K562 (cell line): ENCODE results near the gene SEC31A. TPM values are rescaled to one million over a fixed set of nuclear protein-coding genes. Genes with fewer than 3 reads are reported as not detected.

Experiments
- CHAMP1 ChIP-seq: fragments of 450-650 bp; IDR thresholded peaks from 2 replicates; pipeline ENCODE4 v1.6.1; 2016; ENCODE audit warnings: mild to moderate bottlenecking
- FOXJ2 ChIP-seq: fragments of 200-800 bp; sonication (Bioruptor generic); IDR thresholded peaks from 2 replicates; pipeline ENCODE4 v1.6.1; 2016; ENCODE audit warnings: missing genetic modification characterization, missing compliant biosample characterization
- GATAD2A ChIP-seq: fragments of 450-650 bp; IDR thresholded peaks from 2 replicates; pipeline ENCODE4 v1.6.1; 2017
- HLTF ChIP-seq: fragments of 450-650 bp; IDR thresholded peaks from 2 replicates; pipeline ENCODE4 v1.6.1; 2016
- KAT8 ChIP-seq: fragments of 450-650 bp; IDR thresholded peaks from 2 replicates; pipeline ENCODE4 v1.6.1; 2016; ENCODE audit warnings: low read depth, mild to moderate bottlenecking
- MIER1 ChIP-seq: fragments of 450-650 bp; IDR thresholded peaks from 2 replicates; pipeline ENCODE4 v1.6.1; 2016; ENCODE audit warnings: antibody characterized with exemption, mild to moderate bottlenecking, low read depth
- NCOA4 ChIP-seq: fragments of 450-650 bp; IDR thresholded peaks from 2 replicates; pipeline ENCODE4 v1.6.1; 2018; ENCODE audit warnings: mild to moderate bottlenecking; ENCODE audit not compliant: partially characterized antibody
- NKRF ChIP-seq: fragments of 450-650 bp; IDR thresholded peaks from 2 replicates; pipeline ENCODE4 v1.6.1; 2016; ENCODE audit warnings: borderline replicate concordance
- SIN3A ChIP-seq, 2 experiments: fragments of 150-350 bp in 1 of 2; IDR thresholded peaks; 2 replicates each; pipeline ENCODE4 v1.6.1; 2011 to 2016; ENCODE audit warnings: borderline replicate concordance in 2 of 2, low read depth in 2 of 2, low read length in 2 of 2, mild to moderate bottlenecking in 2 of 2, moderate library complexity in 2 of 2; ENCODE audit not compliant: control insufficient read depth in 1 of 2
- SNIP1 ChIP-seq: fragments of 450-650 bp; IDR thresholded peaks from 2 replicates; pipeline ENCODE4 v1.7.1; 2017; ENCODE audit warnings: low read depth, mild to moderate bottlenecking
- ZNF12 ChIP-seq: sonication (generic); formaldehyde crosslinking; IDR thresholded peaks from 2 replicates; pipeline ENCODE4 v1.4.0; 2020; ENCODE audit warnings: mild to moderate bottlenecking, missing genetic modification reagents
- ZNF431 ChIP-seq: sonication (generic); formaldehyde crosslinking; IDR thresholded peaks from 2 replicates; pipeline ENCODE4 v1.8.0; 2022; ENCODE audit warnings: mild to moderate bottlenecking, missing genetic modification reagents
- ZNF592 ChIP-seq: fragments of 450-650 bp; IDR thresholded peaks from 2 replicates; pipeline ENCODE4 v1.6.1; 2017; ENCODE audit warnings: antibody characterized with exemption, mild to moderate bottlenecking
- polyA plus RNA-seq, 8 experiments: library from polyadenylated mRNA; depleted of rRNA in 4 of 8; stranded (reverse) in 5 of 8; unstranded in 3 of 8; fragments of >200 nt; fragmentation: Nextera tagmentation in 2 of 8; fragmentation: Illumina TruSeq in 1 of 8; extraction: Ambion mirVana in 2 of 8; extraction: Trizol in 1 of 8; gene quantifications; 2 replicates each; pipeline versions ENCODE4 v1.2.1 to v1.2.3, GENCODE V29; 2011 to 2014; ENCODE audit warnings: inconsistent platforms in 1 of 8, missing spikeins in 1 of 8
- total RNA-seq, 7 experiments: library from RNA; depleted of rRNA in 6 of 7; stranded (reverse); fragments of >200 nt in 6 of 7; fragmentation: Illumina TruSeq in 2 of 7; extraction: Trizol in 2 of 7; gene quantifications; 2 replicates each; pipeline versions ENCODE4 v1.2.1 to v1.2.3, GENCODE V29; 2011 to 2021; ENCODE audit warnings: low replicate concordance in 1 of 7
- TF ChIP-seq, protein P1 (sequence below): sonication (generic); formaldehyde crosslinking; IDR thresholded peaks from 2 replicates; pipeline ENCODE4 v1.8.1; 2023; ENCODE audit warnings: mild to moderate bottlenecking, missing genetic modification reagents
- TF ChIP-seq, protein P2 (sequence below), 2 experiments: fragments of 450-650 bp in 1 of 2; sonication (generic) in 1 of 2; formaldehyde crosslinking in 1 of 2; IDR thresholded peaks in 1 of 2; conservative IDR thresholded peaks in 1 of 2; 2 replicates each; pipeline versions ENCODE4 v1.6.1 to v1.8.1; 2016 to 2023; ENCODE audit warnings: mild to moderate bottlenecking in 2 of 2, moderate library complexity in 2 of 2, inconsistent platforms in 1 of 2, missing genetic modification reagents in 1 of 2

SEC31A gene
- total and polyA plus RNA-seq, 9 of the 15 experiments (the other 6 are each of a cell fraction or from before 2014, with no cell fraction given): 78.9 to 241 (median 173) TPM

GRCh38 chr4:82900066-82900410, 9.1 kb upstream of the SEC31A start (continued):
- TF ChIP-seq NKRF (peak; percentile 86; the same call in 1 of the 2 replicates), SNIP1 (peak; percentile 31; the same call in 1 of the 2 replicates), SIN3A (IDR thresholded peaks at IDR 0.05; ENCODE audit: borderline replicate concordance in 2 of 2, control insufficient read depth in 1 of 2, low read depth in 2 of 2, low read length in 2 of 2) (peak; percentile 57 to 65; a peak in 3 of 4 replicates), GATAD2A (0 out of 2 replicates have a peak, but pooled peaks have one; percentile 36), MIER1 (peak; percentile 32; the same call in 1 of the 2 replicates), NCOA4 (peak; percentile 79), FOXJ2 (tag) (no peak), CHAMP1 (0 out of 2 replicates have a peak, but pooled peaks have one; percentile 61), ZNF12 (CRISPR knock-in tag) (0 out of 2 replicates have a peak, but pooled peaks have one; percentile 15), KAT8 (0 out of 2 replicates have a peak, but pooled peaks have one; percentile 50), HLTF (0 out of 2 replicates have a peak, but pooled peaks have one; percentile 67), ZNF431 (CRISPR knock-in tag) (0 out of 2 replicates have a peak, but pooled peaks have one; percentile 7), ZNF592 (no peak)
- TF ChIP-seq, protein P1, sequence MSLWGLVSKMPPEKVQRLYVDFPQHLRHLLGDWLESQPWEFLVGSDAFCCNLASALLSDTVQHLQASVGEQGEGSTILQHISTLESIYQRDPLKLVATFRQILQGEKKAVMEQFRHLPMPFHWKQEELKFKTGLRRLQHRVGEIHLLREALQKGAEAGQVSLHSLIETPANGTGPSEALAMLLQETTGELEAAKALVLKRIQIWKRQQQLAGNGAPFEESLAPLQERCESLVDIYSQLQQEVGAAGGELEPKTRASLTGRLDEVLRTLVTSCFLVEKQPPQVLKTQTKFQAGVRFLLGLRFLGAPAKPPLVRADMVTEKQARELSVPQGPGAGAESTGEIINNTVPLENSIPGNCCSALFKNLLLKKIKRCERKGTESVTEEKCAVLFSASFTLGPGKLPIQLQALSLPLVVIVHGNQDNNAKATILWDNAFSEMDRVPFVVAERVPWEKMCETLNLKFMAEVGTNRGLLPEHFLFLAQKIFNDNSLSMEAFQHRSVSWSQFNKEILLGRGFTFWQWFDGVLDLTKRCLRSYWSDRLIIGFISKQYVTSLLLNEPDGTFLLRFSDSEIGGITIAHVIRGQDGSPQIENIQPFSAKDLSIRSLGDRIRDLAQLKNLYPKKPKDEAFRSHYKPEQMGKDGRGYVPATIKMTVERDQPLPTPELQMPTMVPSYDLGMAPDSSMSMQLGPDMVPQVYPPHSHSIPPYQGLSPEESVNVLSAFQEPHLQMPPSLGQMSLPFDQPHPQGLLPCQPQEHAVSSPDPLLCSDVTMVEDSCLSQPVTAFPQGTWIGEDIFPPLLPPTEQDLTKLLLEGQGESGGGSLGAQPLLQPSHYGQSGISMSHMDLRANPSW: 0 out of 2 replicates have a peak, but pooled peaks have one; percentile 34
- TF ChIP-seq, protein P2, sequence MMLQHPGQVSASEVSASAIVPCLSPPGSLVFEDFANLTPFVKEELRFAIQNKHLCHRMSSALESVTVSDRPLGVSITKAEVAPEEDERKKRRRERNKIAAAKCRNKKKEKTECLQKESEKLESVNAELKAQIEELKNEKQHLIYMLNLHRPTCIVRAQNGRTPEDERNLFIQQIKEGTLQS (IDR thresholded peaks at IDR 0.05): no peak
- TF ChIP-seq, protein P2 (CRISPR knock-in tag; conservative IDR thresholded peaks at IDR 0.05): 0 out of 2 replicates have a peak, but pooled peaks have one; percentile 24
